Panc1 (cell line): ENCODE data around the gene ENDOV. TPM values are rescaled to one million over a fixed set of nuclear protein-coding genes. Genes with fewer than 3 reads are reported as not detected.

ENCODE experiments used
- ATAC-seq: fragments of 200-7000 bp; cut with Tn5 transposase; 2 replicates; pipeline ENCODE4 v1.9.1; 2020; ENCODE audit warnings: mild to moderate bottlenecking, moderate library complexity
- BruUV-seq: library from RNA; stranded (reverse); fragments of 400-500 nt; replicated peaks from 2 replicates; lab custom pipeline; 2021; lab: Mats Ljungman, UMichigan
- CTCF ChIA-PET: fragments of 300-600 bp; sonication (Branson Sonifier 250); formaldehyde crosslinking; loops from one replicate; lab custom pipeline; 2022; ENCODE audit warnings: antibody characterized with exemption; lab: Charles Lee
- POLR2A ChIA-PET: fragments of 300-600 bp; sonication (Branson Sonifier 250); formaldehyde crosslinking; loops from one replicate; lab custom pipeline; 2022; ENCODE audit warnings: antibody characterized with exemption; lab: Charles Lee
- DNase-seq: peaks from one replicate; pipeline ENCODE4 v3.0.0-alpha.2; 2010; ENCODE audit warnings: low read depth, low spot score
- H3K27ac ChIP-seq: 2 replicates; pipeline ENCODE4 v1.5.1; 2011; ENCODE audit warnings: mild to moderate bottlenecking, low read length, inconsistent platforms
- H3K27me3 ChIP-seq: fragments of 200-500 bp; sonication (Bioruptor generic); 2 replicates; pipeline ENCODE4 v1.6.0; 2014; ENCODE audit warnings: low read length, inconsistent platforms; ENCODE audit not compliant: control insufficient read depth, insufficient read depth
- H3K36me3 ChIP-seq: fragments of 200-500 bp; sonication (Bioruptor generic); 2 replicates; pipeline ENCODE4 v1.5.1; 2014; ENCODE audit warnings: inconsistent platforms, mild to moderate bottlenecking, low read length, moderate library complexity; ENCODE audit not compliant: control insufficient read depth, insufficient read depth
- H3K4me1 ChIP-seq: 2 replicates; pipeline ENCODE4 v1.5.1; 2011; ENCODE audit warnings: inconsistent platforms, mild to moderate bottlenecking, low read length, moderate library complexity; ENCODE audit not compliant: control insufficient read depth, insufficient read depth
- H3K4me3 ChIP-seq, 2 experiments: 2 replicates each; pipeline ENCODE4 v1.5.1; 2011 to 2012; ENCODE audit warnings: low read depth in 2 of 2, low read length in 2 of 2, mild to moderate bottlenecking in 2 of 2, inconsistent platforms in 1 of 2, moderate library complexity in 1 of 2
- H3K9me3 ChIP-seq: fragments of 200-500 bp; sonication (Bioruptor generic); 2 replicates; pipeline ENCODE4 v1.5.1; 2014; ENCODE audit warnings: low read depth, mild to moderate bottlenecking, inconsistent platforms, low read length, moderate library complexity; ENCODE audit not compliant: control insufficient read depth, insufficient read depth
- POLR2AphosphoS5 ChIP-seq: IDR thresholded peaks from 2 replicates; pipeline ENCODE4 v1.6.1; 2012; ENCODE audit warnings: mild to moderate bottlenecking, low read depth, low read length, moderate library complexity
- SIN3A ChIP-seq: IDR thresholded peaks from 2 replicates; pipeline ENCODE4 v1.6.1; 2012; ENCODE audit warnings: low read depth, mild to moderate bottlenecking, low read length, moderate library complexity, borderline replicate concordance; ENCODE audit not compliant: insufficient read depth
- TCF7L2 ChIP-seq: IDR thresholded peaks from 2 replicates; pipeline ENCODE4 v1.6.1; 2011; ENCODE audit warnings: mild to moderate bottlenecking, low read depth, low read length, inconsistent platforms
- in situ Hi-C: cut with HindIII; loops from 2 replicates; pipeline ENCODE4 v1.10.0; 2016; ENCODE audit warnings: low sequenced_read_pairs, low pct_unique_long_range_greater_than_20kb
- intact Hi-C: fragments of 100-400 bp; cut with micrococcal nuclease; formaldehyde crosslinking; loops from one replicate; pipeline ENCODE4 v1.10.0; 2022; ENCODE audit not compliant: unreplicated experiment
- total RNA-seq: library from RNA; stranded (reverse); gene quantifications from one replicate; pipeline ENCODE4 v1.2.1, GENCODE V29; 2021; ENCODE audit not compliant: unreplicated experiment
- TF ChIP-seq, protein P1 (sequence below): fragments of 450-650 bp; IDR thresholded peaks from 2 replicates; pipeline ENCODE4 v1.5.1; 2017; ENCODE audit warnings: mild to moderate bottlenecking
- TF ChIP-seq, protein P2 (sequence below), 2 experiments: IDR thresholded peaks; 2 replicates each; pipeline ENCODE4 v1.6.1; 2011 to 2012; ENCODE audit warnings: low read depth in 2 of 2, control low read depth in 1 of 2, low read length in 1 of 2, mild to moderate bottlenecking in 1 of 2, moderate library complexity in 1 of 2; ENCODE audit not compliant: insufficient read depth in 1 of 2

ENDOV gene
- total RNA-seq, 1 experiment from 2014 or later: 37.1 TPM

DNA sequence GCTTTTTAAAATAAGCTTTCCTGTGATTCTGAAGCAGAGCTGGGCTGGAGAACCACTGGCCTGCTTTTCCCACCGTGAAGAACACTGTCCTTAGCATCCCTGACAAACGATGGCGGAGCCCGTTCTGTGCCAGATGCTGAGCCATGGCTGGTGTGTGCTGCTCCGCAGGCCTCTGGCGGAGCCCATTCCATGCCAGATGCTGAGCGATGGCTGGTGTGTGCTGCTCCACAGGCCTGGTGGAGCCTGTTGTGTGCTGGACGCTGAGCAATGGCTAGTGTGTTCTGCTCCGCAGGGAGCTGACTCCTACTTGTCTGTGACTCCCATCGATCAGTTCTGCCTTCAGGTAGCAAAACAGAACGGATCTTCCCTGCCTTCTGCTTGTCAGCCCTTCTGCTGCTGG lies 4.3 kb downstream of the ENDOV start:
- BruUV-seq: no TSS peak
- ATAC-seq: no peak
- Histone ChIP-seq H3K27me3 (no peaks in the 10 kb centered on the region), H3K36me3 (no peaks in the 10 kb centered on the region; the same call in 1 of the 2 replicates), H3K27ac (no peak overlapping the region), H3K9me3 (no peaks in the 10 kb centered on the region), H3K4me3 (no peak overlapping the region), H3K4me1 (peaks cover 5% of the 10 kb centered on the region; the same call in 1 of the 2 replicates)
- POLR2A ChIA-PET: interaction anchor here (0.6 kb wide), 1 partner anchor 380 kb away, joined by 7 read pairs; no protein-coding TSS in a partner anchor
- CTCF ChIA-PET: interaction anchor here (0.7 kb wide), 1 partner anchor 447 kb away, joined by 5 read pairs; no protein-coding TSS in a partner anchor
- DNase-seq: no peak
- in situ Hi-C loops (no loop called here), intact Hi-C loops (no loop called here)
- TF ChIP-seq, protein P1, sequence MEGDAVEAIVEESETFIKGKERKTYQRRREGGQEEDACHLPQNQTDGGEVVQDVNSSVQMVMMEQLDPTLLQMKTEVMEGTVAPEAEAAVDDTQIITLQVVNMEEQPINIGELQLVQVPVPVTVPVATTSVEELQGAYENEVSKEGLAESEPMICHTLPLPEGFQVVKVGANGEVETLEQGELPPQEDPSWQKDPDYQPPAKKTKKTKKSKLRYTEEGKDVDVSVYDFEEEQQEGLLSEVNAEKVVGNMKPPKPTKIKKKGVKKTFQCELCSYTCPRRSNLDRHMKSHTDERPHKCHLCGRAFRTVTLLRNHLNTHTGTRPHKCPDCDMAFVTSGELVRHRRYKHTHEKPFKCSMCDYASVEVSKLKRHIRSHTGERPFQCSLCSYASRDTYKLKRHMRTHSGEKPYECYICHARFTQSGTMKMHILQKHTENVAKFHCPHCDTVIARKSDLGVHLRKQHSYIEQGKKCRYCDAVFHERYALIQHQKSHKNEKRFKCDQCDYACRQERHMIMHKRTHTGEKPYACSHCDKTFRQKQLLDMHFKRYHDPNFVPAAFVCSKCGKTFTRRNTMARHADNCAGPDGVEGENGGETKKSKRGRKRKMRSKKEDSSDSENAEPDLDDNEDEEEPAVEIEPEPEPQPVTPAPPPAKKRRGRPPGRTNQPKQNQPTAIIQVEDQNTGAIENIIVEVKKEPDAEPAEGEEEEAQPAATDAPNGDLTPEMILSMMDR: no peak
- TF ChIP-seq, protein P2, sequence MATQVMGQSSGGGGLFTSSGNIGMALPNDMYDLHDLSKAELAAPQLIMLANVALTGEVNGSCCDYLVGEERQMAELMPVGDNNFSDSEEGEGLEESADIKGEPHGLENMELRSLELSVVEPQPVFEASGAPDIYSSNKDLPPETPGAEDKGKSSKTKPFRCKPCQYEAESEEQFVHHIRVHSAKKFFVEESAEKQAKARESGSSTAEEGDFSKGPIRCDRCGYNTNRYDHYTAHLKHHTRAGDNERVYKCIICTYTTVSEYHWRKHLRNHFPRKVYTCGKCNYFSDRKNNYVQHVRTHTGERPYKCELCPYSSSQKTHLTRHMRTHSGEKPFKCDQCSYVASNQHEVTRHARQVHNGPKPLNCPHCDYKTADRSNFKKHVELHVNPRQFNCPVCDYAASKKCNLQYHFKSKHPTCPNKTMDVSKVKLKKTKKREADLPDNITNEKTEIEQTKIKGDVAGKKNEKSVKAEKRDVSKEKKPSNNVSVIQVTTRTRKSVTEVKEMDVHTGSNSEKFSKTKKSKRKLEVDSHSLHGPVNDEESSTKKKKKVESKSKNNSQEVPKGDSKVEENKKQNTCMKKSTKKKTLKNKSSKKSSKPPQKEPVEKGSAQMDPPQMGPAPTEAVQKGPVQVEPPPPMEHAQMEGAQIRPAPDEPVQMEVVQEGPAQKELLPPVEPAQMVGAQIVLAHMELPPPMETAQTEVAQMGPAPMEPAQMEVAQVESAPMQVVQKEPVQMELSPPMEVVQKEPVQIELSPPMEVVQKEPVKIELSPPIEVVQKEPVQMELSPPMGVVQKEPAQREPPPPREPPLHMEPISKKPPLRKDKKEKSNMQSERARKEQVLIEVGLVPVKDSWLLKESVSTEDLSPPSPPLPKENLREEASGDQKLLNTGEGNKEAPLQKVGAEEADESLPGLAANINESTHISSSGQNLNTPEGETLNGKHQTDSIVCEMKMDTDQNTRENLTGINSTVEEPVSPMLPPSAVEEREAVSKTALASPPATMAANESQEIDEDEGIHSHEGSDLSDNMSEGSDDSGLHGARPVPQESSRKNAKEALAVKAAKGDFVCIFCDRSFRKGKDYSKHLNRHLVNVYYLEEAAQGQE (IDR thresholded peaks at IDR 0.05; ENCODE audit: insufficient read depth in 1 of 2, low read depth in 2 of 2, low read length in 1 of 2): no peak
- TF ChIP-seq TCF7L2 (no peak), POLR2AphosphoS5 (no peak), SIN3A (no peak)

DNA sequence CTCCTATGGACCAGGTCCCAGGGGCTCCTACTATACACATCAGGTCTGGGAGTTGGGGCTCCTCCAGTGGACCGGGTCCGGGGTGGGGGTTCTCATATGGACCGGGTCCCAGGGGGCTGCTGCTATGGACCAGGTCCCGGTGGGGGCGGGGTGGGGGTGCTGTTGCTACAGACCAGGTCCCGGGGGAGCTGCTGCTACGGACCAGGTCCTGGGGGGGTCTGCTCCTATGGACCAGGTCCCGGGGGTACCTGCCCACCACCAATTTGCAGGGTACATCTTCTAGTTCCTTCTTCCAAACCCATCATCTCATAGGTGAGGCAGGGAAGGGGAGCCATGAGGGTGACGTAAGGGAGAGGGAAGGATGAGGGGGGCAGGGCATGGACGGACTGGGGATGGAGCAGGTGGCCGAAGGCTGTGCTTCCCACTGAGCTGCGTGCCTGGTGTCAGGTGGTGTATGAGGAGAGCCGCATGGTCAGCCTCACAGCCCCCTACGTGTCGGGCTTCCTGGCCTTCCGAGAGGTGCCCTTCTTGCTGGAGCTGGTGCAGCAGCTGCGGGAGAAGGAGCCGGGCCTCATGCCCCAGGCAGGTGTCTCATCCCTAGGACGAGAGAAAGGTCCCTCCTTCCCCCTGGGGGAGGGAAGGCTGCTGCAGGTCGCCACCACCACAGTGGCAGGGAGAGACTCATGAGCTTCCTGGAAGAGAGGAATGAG lies 6.6 kb downstream of the ENDOV start:
- ChIA-PET POLR2A (no interaction called here), CTCF (interaction anchor here (0.6 kb wide), 2 partner anchors 15 to 789 kb away, joined by 4 to 5 read pairs; no protein-coding TSS in a partner anchor)
- no peak for DNase-seq
- 0 out of 2 replicates have a peak, but pooled peaks have one; percentile 3 for ATAC-seq
- Histone ChIP-seq H3K4me3 (no peak overlapping the region), H3K4me1 (no peaks in the 10 kb centered on the region), H3K27ac (no peak overlapping the region), H3K9me3 (no peaks in the 10 kb centered on the region), H3K27me3 (no peaks in the 10 kb centered on the region), H3K36me3 (no peaks in the 10 kb centered on the region)
- intact Hi-C loops (no loop called here), in situ Hi-C loops (no loop called here)
- no TSS peak for BruUV-seq
- TF ChIP-seq TCF7L2 (no peak), SIN3A (no peak), POLR2AphosphoS5 (no peak; the same call in none of the 2 replicates)
- TF ChIP-seq, protein P2 (IDR thresholded peaks at IDR 0.05; ENCODE audit: insufficient read depth in 1 of 2, low read depth in 2 of 2, low read length in 1 of 2): no peak; a peak in 1 of 4 replicates
- TF ChIP-seq, protein P1: no peak
